Colonic mucosa (tissue), 4 donors: ENCODE results near the gene SLC30A2. TPM values are rescaled to one million over a fixed set of nuclear protein-coding genes. Genes with fewer than 3 reads are reported as not detected.

ENCODE experiments used
- DNase-seq: peaks from one replicate; pipeline ENCODE4 v3.0.0-alpha.2; 2020
- H3K27ac ChIP-seq: fragments of 200-600 bp; one replicate; pipeline ENCODE4 v1.8.0; 2021
- H3K27me3 ChIP-seq: fragments of 200-600 bp; one replicate; pipeline ENCODE4 v1.8.0; 2021
- H3K36me3 ChIP-seq: fragments of 200-600 bp; one replicate; pipeline ENCODE4 v1.8.0; 2021
- H3K4me1 ChIP-seq: fragments of 200-600 bp; one replicate; pipeline ENCODE4 v1.8.0; 2021; ENCODE audit warnings: mild to moderate bottlenecking
- H3K4me3 ChIP-seq: fragments of 200-600 bp; one replicate; pipeline ENCODE4 v1.8.0; 2021
- H3K9ac ChIP-seq, 2 donors: one replicate each; pipeline ENCODE4 v1.7.0; 2013; ENCODE audit warnings: control low read depth in 2 of 2, low read depth in 2 of 2, low read length in 2 of 2
- H3K9me3 ChIP-seq: fragments of 200-600 bp; one replicate; pipeline ENCODE4 v1.8.0; 2021
- intact Hi-C: fragments of 100-400 bp; cut with DNase I; formaldehyde crosslinking; loops from one replicate; pipeline ENCODE4 v1.14.1; 2022
- total RNA-seq, 2 donors: library from RNA; stranded (reverse); fragmentation: NEBNext Ultra II Directional in 1 of 2; extraction: Animal tissue kit (Norgen Biotek cat#: 25700) in 1 of 2; gene quantifications; one replicate each; pipeline ENCODE4 v1.2.1, GENCODE V29; 2021
- TF ChIP-seq, protein P1 (sequence below): fragments of 200-600 bp; IDR thresholded peaks from one replicate; pipeline ENCODE4 v1.8.0; 2022; ENCODE audit warnings: antibody characterized with exemption, mild to moderate bottlenecking
- donor health status: healthy.
- donor health status: DM: no; HTN: no; CAD: no.
- donor health status: DM: no; HTN: no; CAD: no.

SLC30A2 gene
- total RNA-seq, 2 donors from 2014 or later: 0.27 to 0.42 TPM

DNA sequence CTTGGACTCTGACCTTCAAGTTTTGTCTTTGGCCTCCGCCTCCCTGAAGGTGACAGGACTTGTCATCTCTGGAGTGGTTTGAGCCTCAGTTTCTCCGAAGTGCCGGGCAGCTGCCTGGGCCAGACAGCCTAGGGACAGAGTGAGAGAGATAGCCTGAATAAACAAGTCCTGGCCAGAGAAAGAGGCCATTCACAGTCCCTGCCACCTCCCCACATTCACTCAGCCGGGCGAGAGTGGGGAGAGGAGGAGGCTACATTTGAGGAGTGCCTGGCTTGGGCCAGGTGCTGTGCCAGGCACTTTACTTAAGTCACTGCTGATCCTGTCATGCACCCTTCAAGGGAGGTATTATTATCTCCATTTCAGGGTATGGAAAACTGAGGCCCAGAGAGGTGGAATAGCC lies 20.9 kb downstream of the SLC30A2 start:
- DNase-seq: no peak
- H3K9me3 ChIP-seq: no peaks in the 10 kb centered on the region
- TF ChIP-seq, protein P1, sequence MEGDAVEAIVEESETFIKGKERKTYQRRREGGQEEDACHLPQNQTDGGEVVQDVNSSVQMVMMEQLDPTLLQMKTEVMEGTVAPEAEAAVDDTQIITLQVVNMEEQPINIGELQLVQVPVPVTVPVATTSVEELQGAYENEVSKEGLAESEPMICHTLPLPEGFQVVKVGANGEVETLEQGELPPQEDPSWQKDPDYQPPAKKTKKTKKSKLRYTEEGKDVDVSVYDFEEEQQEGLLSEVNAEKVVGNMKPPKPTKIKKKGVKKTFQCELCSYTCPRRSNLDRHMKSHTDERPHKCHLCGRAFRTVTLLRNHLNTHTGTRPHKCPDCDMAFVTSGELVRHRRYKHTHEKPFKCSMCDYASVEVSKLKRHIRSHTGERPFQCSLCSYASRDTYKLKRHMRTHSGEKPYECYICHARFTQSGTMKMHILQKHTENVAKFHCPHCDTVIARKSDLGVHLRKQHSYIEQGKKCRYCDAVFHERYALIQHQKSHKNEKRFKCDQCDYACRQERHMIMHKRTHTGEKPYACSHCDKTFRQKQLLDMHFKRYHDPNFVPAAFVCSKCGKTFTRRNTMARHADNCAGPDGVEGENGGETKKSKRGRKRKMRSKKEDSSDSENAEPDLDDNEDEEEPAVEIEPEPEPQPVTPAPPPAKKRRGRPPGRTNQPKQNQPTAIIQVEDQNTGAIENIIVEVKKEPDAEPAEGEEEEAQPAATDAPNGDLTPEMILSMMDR: no peak
- no peak overlapping the region for H3K27ac ChIP-seq
- no peaks in the 10 kb centered on the region for H3K4me1 ChIP-seq
- H3K9ac ChIP-seq: no peak overlapping the region
- intact Hi-C loops: no loop called here
- H3K27me3 ChIP-seq: no peaks in the 10 kb centered on the region
- H3K36me3 ChIP-seq: no peaks in the 10 kb centered on the region
- no peak overlapping the region for H3K4me3 ChIP-seq

DNA sequence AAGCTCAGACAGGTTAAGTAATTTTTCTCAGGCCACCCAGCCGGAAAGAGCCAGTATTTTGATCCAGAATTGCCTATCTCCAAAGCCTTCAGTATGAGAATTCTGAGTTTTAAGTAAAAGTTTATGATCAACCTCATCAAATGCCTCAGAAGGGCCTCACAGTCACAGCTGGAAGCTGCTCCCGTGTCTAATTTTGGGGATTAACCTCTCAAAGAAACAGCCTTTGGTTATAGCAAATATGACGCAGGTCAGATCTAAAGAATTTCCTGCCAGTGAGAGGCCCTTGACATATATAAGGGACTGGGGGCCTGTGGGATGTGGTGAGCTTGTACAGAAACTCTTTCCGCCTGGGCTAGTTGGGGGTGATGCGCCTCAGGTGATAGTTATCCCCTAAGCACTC lies 22.1 kb downstream of the SLC30A2 start:
- TF ChIP-seq, protein P1: no peak
- H3K36me3 ChIP-seq: no peaks in the 10 kb centered on the region
- no peak for DNase-seq
- no peaks in the 10 kb centered on the region for H3K27me3 ChIP-seq
- H3K4me1 ChIP-seq: no peaks in the 10 kb centered on the region
- no peak overlapping the region for H3K4me3 ChIP-seq
- intact Hi-C loops: no loop called here
- H3K9ac ChIP-seq: no peak overlapping the region
- H3K9me3 ChIP-seq: no peaks in the 10 kb centered on the region
- H3K27ac ChIP-seq: no peak overlapping the region

DNA sequence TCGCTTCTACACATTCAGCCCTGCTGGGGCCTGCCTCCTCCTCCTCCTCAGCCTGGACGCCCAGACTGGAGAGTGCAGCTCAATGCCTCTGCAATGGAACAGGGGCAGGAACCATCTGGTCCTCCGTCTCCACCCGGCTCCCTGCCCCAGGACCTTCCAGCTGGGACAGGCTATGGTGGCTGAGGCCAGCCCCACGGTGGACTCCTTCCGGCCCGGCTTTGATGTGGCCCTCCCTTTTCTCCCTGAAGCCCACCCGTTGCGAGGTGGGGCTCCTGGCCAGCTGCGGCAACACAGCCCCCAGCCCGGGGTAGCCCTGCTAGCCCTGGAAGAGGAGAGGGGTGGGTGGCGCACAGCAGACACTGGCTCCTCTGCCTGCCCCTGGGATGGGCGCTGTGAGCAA lies 22.9 kb downstream of the SLC30A2 start:
- no peaks in the 10 kb centered on the region for H3K27me3 ChIP-seq
- H3K36me3 ChIP-seq: no peaks in the 10 kb centered on the region
- TF ChIP-seq, protein P1: no peak
- H3K27ac ChIP-seq: no peak overlapping the region
- no peaks in the 10 kb centered on the region for H3K4me1 ChIP-seq
- H3K9ac ChIP-seq: peak overlapping the region in 1 of 2 donors; percentile 12
- no peaks in the 10 kb centered on the region for H3K9me3 ChIP-seq
- no peak for DNase-seq
- intact Hi-C loops: no loop called here
- no peak overlapping the region for H3K4me3 ChIP-seq

DNA sequence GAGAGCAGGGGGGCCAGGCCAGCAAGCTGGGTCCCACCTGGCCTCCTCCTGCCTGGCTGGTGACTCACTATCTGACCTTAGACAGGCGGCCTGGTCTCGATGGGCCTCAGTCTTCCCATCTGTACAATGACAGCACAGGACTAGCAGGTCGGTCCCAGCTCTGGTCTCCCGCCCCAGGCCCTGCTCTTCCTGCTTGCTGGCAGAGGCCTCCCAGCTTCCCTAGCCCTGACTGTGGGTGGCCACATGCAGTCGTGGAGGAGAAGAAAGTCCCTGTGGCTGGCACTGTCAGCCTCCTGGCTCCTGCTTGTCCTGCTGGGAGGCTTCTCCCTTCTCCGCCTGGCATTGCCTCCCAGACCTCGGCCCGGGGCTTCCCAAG lies 23.5 kb downstream of the SLC30A2 start:
- no peaks in the 10 kb centered on the region for H3K36me3 ChIP-seq
- TF ChIP-seq, protein P1: no peak
- no peaks in the 10 kb centered on the region for H3K4me1 ChIP-seq
- DNase-seq: no peak
- H3K9ac ChIP-seq: no peak overlapping the region
- no peaks in the 10 kb centered on the region for H3K27me3 ChIP-seq
- no peak overlapping the region for H3K27ac ChIP-seq
- intact Hi-C loops: no loop called here
- no peaks in the 10 kb centered on the region for H3K9me3 ChIP-seq
- no peak overlapping the region for H3K4me3 ChIP-seq

DNA sequence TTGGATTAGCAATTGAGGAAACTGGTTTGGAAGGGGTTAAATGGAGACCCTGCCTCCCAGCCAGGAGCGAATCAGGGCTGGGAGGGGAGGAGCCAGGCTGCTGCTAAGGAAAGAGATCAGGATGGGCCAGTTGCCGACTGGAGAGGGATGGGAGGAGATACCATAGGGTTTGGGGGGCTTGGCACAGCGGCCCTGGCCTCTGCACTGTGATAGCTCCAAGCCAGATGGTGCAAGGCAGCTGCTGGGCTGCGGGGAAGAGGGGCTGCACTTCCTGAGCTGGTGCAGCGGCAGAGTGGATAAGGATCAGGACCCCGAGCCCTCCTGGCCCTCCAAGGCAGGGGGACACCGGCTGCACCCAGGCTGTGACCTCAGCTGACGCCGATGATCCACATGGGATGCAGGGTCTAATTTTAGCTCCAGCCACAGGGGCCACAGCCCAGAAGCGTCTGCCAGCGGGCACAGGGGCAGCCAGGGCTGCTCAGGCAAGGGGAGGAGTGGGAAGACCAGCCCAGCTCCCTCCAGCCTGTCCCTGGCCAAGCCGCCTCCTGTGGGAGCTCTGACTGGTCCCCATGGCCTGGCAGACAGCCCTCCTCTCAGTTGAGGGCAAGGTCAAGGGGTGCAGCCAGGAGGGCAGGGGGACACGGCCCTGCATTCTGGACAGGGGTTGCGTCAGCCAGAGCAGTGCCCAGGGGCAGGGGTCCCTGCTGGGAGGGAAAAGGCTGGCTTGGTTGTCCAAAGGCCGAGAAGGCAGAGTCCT lies 24.1 kb downstream of the SLC30A2 start, which contains the start of gene EXTL1:
EXTL1 (plus strand) TSS at position 129 of the 757 bp plus-strand sequence. CDS start 872 bp downstream, outside the sequence.
- Histone ChIP-seq H3K36me3 (no peaks in the 10 kb centered on the region), H3K27ac (no peak within 1 kb of the TSS), H3K4me1 (no peaks in the 10 kb centered on the region), H3K27me3 (no peaks in the 10 kb centered on the region), H3K4me3 (no peak within 1 kb of the TSS), H3K9ac (peak within 1 kb of the TSS in 1 of 2 donors; percentile 37), H3K9me3 (no peaks in the 10 kb centered on the region)
- DNase-seq: no peak
- intact Hi-C loops: no loop called here
- TF ChIP-seq, protein P1: no peak
